ENCODE data around the gene TENT4B.

DNA sequence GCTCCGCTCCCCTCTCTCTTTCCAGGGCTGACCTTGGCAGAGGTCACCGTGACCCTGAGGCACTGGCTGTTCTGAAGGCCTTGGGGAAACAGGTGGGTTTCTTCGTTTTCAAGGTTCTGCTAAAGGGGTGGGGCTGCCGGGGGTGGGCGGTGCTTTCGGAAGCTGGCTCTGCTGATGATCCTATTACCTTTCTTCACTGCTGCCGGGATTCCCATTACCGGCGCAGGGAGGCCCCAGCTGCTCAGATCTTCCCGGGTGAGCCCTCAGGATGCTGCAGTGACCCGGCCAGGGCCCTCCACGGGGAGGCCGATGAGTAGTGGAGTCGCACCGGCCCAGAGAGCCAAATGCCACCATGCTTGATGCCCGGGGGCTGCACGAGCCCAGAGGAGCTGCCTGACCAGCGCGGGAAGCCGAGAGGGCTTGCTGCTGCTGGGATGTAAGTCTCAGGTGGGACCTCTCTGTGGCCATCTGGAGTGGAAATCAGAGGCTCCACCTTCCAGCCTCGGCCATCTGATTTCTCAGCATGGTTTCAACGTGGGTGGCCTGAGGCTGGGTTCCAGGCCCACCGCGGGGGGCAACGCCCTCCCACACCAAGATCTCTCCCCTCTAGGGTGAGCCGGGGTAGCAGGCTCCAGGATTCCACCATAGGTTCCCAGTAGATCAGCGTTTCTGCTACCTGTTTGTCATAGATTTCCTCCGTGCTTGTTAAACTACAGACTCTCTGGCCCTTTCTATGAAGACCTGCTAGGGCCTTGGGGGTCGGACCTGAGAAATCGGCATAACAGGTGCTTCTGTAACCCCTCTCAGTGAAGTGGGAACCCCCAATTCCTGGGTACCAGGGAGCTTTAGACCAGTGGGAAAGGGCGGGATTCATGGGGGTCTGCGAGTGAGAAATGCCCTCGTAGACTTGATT lies 91.7 kb downstream of the TENT4B start:
- TF ChIP-seq, protein P1, sequence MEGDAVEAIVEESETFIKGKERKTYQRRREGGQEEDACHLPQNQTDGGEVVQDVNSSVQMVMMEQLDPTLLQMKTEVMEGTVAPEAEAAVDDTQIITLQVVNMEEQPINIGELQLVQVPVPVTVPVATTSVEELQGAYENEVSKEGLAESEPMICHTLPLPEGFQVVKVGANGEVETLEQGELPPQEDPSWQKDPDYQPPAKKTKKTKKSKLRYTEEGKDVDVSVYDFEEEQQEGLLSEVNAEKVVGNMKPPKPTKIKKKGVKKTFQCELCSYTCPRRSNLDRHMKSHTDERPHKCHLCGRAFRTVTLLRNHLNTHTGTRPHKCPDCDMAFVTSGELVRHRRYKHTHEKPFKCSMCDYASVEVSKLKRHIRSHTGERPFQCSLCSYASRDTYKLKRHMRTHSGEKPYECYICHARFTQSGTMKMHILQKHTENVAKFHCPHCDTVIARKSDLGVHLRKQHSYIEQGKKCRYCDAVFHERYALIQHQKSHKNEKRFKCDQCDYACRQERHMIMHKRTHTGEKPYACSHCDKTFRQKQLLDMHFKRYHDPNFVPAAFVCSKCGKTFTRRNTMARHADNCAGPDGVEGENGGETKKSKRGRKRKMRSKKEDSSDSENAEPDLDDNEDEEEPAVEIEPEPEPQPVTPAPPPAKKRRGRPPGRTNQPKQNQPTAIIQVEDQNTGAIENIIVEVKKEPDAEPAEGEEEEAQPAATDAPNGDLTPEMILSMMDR (conservative IDR thresholded peaks at IDR 0.05; ENCODE audit: low read depth, low read length) = no peak
- TF ChIP-seq EZH2 (IDR thresholded peaks at IDR 0.05; ENCODE audit: borderline replicate concordance, low read depth, low read length, poor library complexity, severe bottlenecking) = no peak
